Stimulated activated CD8-positive, alpha-beta memory T cell treated with anti-CD3 and anti-CD28 coated beads, Interleukin-4, amount 100 ng/mL, for 1 hour (primary cell): Measurements from ENCODE around the gene LYSET.
"Not testable (repeated sequence)": the region's sequence is repeated elsewhere in the genome, so short reads cannot be mapped to it uniquely, and the experiment has no call there.

Source experiments
- DNase-seq, 2 donors: peaks; one replicate each; pipeline ENCODE4 v3.0.0-alpha.2; 2020; ENCODE audit warnings: low read depth in 2 of 2, low spot score in 1 of 2

The LYSET gene

GRCh38 chr14:93184391-93185348 is at the start of gene LYSET, which contains the start of gene MOAP1:
TSS of gene LYSET (plus strand) at chr14:93185317. CDS start at chr14:93185406, 89 bp downstream.
TSS of gene MOAP1 (minus strand) at chr14:93184897. CDS start at chr14:93184242, 655 bp downstream.
- peak; percentile 76 to 83 for DNase-seq

- no peak for DNase-seq
Measured at GRCh38 chr14:93135399-93135798, 49.7 kb upstream of the LYSET start.

- DNase-seq = no peak
Measured at GRCh38 chr14:93136009-93136408, 49.1 kb upstream of the LYSET start.

- not testable (repeated sequence) for DNase-seq
Measured at GRCh38 chr14:93136508-93136907, 48.6 kb upstream of the LYSET start.

- DNase-seq = no peak
Measured at GRCh38 chr14:93137864-93138263, 47.3 kb upstream of the LYSET start.

- DNase-seq = no peak
Measured at GRCh38 chr14:93142854-93143652, 42.1 kb upstream of the LYSET start.

GRCh38 chr14:93146119-93146518 is 39.0 kb upstream of the LYSET start:
- DNase-seq = no peak

- no peak for DNase-seq
Measured at GRCh38 chr14:93148979-93149378, 36.1 kb upstream of the LYSET start.

GRCh38 chr14:93150227-93151208 is 34.6 kb upstream of the LYSET start:
- DNase-seq = no peak

GRCh38 chr14:93153121-93153520 is 32.0 kb upstream of the LYSET start:
- no peak for DNase-seq

- DNase-seq = no peak
Measured at GRCh38 chr14:93155667-93156066, 29.4 kb upstream of the LYSET start.

GRCh38 chr14:93156693-93157369 is 28.3 kb upstream of the LYSET start:
- no peak for DNase-seq

GRCh38 chr14:93158349-93158748 is 26.8 kb upstream of the LYSET start:
- not testable (repeated sequence) for DNase-seq

GRCh38 chr14:93159625-93160352 is 25.3 kb upstream of the LYSET start:
- not testable (repeated sequence) for DNase-seq

- no peak for DNase-seq
Measured at GRCh38 chr14:93160353-93160801, 24.7 kb upstream of the LYSET start.

GRCh38 chr14:93161411-93161940 is 23.6 kb upstream of the LYSET start:
- no peak for DNase-seq

GRCh38 chr14:93163564-93163963 is 21.6 kb upstream of the LYSET start:
- no peak for DNase-seq

- DNase-seq = not testable (repeated sequence)
Measured at GRCh38 chr14:93165271-93166265, 19.5 kb upstream of the LYSET start.
